IMR-90 (cell line): ENCODE data around the gene CBL.

Source experiments
- BHLHE40 ChIP-seq: fragments of 150-350 bp; IDR thresholded peaks from 2 replicates; pipeline ENCODE4 v1.6.1; 2016; ENCODE audit warnings: mild to moderate bottlenecking, low read depth, low read length
- CEBPB ChIP-seq: IDR thresholded peaks from 2 replicates; pipeline ENCODE4 v1.6.1; 2012; ENCODE audit warnings: low read depth, low read length, improper control_type of control experiment
- SMC3 ChIP-seq: fragments of 150-350 bp; IDR thresholded peaks from 2 replicates; pipeline ENCODE4 v1.6.1; 2016; ENCODE audit warnings: low read depth, mild to moderate bottlenecking, antibody characterized with exemption, low read length, moderate library complexity
- TF ChIP-seq, protein P1 (sequence below): fragments of 150-350 bp; IDR thresholded peaks from 2 replicates; pipeline ENCODE4 v1.6.1; 2016; ENCODE audit warnings: low read depth, mild to moderate bottlenecking, low read length, moderate library complexity, borderline replicate concordance
- TF ChIP-seq, protein P2 (sequence below): conservative IDR thresholded peaks from 2 replicates; pipeline ENCODE4 v1.5.1; 2012; ENCODE audit warnings: mild to moderate bottlenecking, low read depth, low read length, improper control_type of control experiment

DNA sequence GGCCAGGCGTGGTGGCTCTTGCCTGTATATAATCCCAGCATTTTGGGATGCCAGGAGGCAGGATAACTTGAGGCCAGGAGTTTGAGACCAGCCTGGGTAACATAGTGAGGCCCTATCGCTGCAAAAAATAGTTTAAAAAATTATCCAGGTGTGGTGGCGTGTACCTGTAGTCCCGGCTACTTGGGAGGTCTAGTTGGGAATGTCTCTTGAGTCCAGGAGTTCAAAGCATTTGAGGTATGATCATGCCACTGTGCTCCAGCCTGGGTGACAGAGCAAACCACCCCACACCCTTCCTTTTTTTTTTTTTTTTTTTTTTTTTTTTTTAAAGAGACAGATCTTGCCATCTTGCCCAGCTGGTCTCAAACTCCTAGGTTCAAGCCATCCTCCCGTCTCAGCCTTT lies 16.8 kb downstream of the CBL start:
- TF ChIP-seq, protein P1, sequence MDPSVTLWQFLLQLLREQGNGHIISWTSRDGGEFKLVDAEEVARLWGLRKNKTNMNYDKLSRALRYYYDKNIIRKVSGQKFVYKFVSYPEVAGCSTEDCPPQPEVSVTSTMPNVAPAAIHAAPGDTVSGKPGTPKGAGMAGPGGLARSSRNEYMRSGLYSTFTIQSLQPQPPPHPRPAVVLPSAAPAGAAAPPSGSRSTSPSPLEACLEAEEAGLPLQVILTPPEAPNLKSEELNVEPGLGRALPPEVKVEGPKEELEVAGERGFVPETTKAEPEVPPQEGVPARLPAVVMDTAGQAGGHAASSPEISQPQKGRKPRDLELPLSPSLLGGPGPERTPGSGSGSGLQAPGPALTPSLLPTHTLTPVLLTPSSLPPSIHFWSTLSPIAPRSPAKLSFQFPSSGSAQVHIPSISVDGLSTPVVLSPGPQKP = no peak
- TF ChIP-seq SMC3 (no peak), BHLHE40 (no peak), CEBPB (no peak)
- TF ChIP-seq, protein P2, sequence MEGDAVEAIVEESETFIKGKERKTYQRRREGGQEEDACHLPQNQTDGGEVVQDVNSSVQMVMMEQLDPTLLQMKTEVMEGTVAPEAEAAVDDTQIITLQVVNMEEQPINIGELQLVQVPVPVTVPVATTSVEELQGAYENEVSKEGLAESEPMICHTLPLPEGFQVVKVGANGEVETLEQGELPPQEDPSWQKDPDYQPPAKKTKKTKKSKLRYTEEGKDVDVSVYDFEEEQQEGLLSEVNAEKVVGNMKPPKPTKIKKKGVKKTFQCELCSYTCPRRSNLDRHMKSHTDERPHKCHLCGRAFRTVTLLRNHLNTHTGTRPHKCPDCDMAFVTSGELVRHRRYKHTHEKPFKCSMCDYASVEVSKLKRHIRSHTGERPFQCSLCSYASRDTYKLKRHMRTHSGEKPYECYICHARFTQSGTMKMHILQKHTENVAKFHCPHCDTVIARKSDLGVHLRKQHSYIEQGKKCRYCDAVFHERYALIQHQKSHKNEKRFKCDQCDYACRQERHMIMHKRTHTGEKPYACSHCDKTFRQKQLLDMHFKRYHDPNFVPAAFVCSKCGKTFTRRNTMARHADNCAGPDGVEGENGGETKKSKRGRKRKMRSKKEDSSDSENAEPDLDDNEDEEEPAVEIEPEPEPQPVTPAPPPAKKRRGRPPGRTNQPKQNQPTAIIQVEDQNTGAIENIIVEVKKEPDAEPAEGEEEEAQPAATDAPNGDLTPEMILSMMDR = no peak
